Embryonic facial prominence (tissue), 1 donor: Measurements from ENCODE around the gene GOLGA8T.
"Not testable (repeated sequence)": the region's sequence is repeated elsewhere in the genome, so short reads cannot be mapped to it uniquely, and the experiment has no call there.

Experiments
- DNase-seq: peaks from one replicate; pipeline ENCODE4 v3.0.0-alpha.2; 2016; ENCODE audit errors: extremely low spot score

Gene GOLGA8T

DNA sequence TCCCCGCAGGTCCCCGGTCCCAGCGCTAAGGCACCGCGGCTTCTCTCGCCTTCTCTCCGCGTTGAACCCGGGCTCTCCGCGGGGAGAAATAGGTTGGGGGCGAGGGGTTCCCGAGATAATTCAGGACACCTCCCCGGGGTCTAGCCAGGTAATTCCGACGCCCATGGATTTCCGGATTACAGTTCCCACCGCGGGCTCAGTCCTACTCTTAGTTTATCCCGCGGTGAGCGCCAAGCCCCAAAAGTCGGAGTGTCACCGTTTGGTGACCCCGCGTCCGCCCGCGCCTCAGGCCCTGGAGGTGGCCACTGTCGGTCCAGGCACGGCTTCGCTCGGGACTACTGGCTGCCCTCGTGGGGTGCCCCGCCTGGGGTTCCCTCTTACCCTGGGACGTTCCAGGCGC lies 56.8 kb downstream of the GOLGA8T start:
- not testable (repeated sequence) for DNase-seq

DNA sequence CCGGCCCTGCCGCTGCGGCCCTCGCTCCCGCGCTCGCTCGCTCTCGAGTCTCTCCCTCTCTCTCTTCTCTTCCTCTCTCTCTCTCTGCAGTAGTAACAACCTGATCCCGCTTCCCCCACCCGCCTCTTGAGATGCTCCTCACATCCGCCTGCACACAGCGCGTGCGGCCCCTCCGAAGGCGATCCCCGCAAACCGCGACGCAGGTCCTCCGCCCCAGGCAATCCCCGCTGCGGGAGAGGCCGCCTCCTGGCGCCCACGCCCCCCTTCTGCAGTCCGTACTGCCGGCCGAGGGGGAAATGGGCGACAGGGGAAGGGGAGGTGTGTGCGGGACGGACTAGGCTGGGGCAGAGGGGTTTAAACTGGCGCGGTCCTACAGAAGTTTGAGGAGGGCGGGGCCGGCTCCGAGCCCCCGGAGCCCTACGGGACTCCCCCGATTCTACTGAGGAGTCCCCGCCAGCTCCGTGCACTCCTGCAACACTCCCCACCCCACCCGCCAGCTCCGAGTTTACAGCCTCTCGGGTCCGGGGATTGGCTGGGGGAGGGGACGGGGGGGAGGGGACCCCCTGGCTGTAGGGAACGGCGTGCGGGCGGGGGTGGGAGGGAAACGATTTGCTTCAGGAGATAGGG lies 57.4 kb downstream of the GOLGA8T start:
- DNase-seq: not testable (repeated sequence)

DNA sequence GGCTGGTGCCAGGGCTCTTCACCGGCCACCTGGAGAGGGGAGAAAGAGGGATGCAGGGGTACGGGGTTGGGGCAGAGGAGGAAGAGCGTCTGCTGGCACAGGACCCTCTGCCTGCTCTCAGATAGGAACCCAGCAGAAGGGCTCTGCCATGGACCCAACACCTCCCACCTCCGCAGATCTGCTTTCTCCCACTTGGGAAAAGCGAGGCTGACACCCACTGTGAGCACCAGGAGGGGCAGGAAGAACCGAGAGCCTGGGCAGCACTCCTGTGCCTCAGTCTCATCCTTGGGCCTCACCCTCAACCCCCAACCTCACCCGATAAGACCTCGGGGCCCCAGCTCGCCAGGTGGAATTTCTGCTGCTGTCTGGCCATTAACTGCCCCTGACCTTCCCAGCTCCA lies 58.0 kb downstream of the GOLGA8T start:
- DNase-seq: not testable (repeated sequence)
